Measurements from ENCODE around the gene RPS28.
A peak's percentile ranks its signal among the peaks of the same experiment; 100 is the strongest.

RPS28 gene

DNA sequence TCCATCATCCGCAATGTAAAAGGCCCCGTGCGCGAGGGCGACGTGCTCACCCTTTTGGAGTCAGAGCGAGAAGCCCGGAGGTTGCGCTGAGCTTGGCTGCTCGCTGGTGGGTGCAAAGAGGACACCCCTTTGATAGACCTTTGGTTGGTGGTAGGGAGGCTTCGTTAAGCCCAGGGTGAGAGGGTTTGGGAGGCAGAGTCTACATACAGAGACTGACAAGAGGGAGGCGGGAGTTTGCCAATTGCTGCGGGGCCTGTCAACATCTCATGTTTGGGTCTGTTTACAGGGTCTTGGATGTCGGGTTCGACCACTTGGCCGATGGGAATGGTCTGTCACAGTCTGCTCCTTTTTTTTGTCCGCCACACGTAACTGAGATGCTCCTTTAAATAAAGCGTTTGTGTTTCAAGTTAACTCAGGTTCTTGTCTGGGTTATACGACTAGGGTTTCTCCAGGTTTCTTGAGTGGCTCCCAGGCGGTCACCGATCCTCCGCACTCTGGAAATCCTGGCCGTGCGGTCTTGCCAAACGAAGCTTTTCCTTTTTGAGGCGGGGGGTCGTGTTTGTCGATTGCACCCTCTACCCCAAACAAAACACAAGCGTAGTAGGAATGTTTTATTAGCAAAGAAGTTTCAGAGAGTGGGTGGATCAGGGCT lies 816 bp downstream of the RPS28 start (continued):
- TF ChIP-seq, protein P1, sequence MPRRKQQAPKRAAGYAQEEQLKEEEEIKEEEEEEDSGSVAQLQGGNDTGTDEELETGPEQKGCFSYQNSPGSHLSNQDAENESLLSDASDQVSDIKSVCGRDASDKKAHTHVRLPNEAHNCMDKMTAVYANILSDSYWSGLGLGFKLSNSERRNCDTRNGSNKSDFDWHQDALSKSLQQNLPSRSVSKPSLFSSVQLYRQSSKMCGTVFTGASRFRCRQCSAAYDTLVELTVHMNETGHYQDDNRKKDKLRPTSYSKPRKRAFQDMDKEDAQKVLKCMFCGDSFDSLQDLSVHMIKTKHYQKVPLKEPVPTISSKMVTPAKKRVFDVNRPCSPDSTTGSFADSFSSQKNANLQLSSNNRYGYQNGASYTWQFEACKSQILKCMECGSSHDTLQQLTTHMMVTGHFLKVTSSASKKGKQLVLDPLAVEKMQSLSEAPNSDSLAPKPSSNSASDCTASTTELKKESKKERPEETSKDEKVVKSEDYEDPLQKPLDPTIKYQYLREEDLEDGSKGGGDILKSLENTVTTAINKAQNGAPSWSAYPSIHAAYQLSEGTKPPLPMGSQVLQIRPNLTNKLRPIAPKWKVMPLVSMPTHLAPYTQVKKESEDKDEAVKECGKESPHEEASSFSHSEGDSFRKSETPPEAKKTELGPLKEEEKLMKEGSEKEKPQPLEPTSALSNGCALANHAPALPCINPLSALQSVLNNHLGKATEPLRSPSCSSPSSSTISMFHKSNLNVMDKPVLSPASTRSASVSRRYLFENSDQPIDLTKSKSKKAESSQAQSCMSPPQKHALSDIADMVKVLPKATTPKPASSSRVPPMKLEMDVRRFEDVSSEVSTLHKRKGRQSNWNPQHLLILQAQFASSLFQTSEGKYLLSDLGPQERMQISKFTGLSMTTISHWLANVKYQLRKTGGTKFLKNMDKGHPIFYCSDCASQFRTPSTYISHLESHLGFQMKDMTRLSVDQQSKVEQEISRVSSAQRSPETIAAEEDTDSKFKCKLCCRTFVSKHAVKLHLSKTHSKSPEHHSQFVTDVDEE (CRISPR knock-in tag; IDR thresholded peaks at IDR 0.05), result no peak
- no peak for TF ChIP-seq TCF4 (CRISPR knock-in tag; IDR thresholded peaks at IDR 0.05; ENCODE audit: borderline replicate concordance)
- TF ChIP-seq TOX (CRISPR knock-in tag; IDR thresholded peaks at IDR 0.05; ENCODE audit: borderline replicate concordance), result no peak
- no peak for TF ChIP-seq ZFP3 (CRISPR knock-in tag; IDR thresholded peaks at IDR 0.05)
- TF ChIP-seq RARB (CRISPR knock-in tag; IDR thresholded peaks at IDR 0.05), result no peak
- no peak for TF ChIP-seq CSDC2 (CRISPR knock-in tag; IDR thresholded peaks at IDR 0.05)

DNA sequence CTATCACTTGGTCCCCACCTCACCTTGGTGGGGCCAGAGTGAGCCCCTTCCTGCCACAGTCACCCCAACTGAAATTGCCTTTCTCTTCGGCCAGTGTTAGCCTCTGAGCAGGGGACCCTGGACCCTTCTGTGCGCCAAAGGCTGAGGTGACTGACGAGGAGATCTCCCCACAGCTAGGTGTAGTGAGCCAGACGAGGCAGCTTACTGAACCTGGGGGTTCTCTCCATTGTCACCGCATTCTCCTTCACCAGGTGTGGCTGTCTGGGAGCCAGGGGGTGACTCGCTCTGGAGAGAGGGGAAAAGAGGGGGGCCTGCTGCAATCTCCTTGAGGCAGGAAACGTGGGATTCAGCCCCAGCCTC lies 1.3 kb downstream of the RPS28 start:
- ATAC-seq, result no peak
- TF ChIP-seq SNAI2 (CRISPR knock-in tag; IDR thresholded peaks at IDR 0.05), result no peak
- TF ChIP-seq RARB (CRISPR knock-in tag; IDR thresholded peaks at IDR 0.05), result no peak
- no peak for TF ChIP-seq CSDC2 (CRISPR knock-in tag; IDR thresholded peaks at IDR 0.05)
- no peak for TF ChIP-seq ISL1 (CRISPR knock-in tag; IDR thresholded peaks at IDR 0.05)
- no peak for TF ChIP-seq GLIS3 (CRISPR knock-in tag; IDR thresholded peaks at IDR 0.05)
- TF ChIP-seq, protein P2, sequence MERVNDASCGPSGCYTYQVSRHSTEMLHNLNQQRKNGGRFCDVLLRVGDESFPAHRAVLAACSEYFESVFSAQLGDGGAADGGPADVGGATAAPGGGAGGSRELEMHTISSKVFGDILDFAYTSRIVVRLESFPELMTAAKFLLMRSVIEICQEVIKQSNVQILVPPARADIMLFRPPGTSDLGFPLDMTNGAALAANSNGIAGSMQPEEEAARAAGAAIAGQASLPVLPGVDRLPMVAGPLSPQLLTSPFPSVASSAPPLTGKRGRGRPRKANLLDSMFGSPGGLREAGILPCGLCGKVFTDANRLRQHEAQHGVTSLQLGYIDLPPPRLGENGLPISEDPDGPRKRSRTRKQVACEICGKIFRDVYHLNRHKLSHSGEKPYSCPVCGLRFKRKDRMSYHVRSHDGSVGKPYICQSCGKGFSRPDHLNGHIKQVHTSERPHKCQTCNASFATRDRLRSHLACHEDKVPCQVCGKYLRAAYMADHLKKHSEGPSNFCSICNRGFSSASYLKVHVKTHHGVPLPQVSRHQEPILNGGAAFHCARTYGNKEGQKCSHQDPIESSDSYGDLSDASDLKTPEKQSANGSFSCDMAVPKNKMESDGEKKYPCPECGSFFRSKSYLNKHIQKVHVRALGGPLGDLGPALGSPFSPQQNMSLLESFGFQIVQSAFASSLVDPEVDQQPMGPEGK (CRISPR knock-in tag; IDR thresholded peaks at IDR 0.05; ENCODE audit: borderline replicate concordance), result no peak
- TF ChIP-seq PPARA (CRISPR knock-in tag; IDR thresholded peaks at IDR 0.05; ENCODE audit: borderline replicate concordance), result no peak
- TF ChIP-seq, protein P3, sequence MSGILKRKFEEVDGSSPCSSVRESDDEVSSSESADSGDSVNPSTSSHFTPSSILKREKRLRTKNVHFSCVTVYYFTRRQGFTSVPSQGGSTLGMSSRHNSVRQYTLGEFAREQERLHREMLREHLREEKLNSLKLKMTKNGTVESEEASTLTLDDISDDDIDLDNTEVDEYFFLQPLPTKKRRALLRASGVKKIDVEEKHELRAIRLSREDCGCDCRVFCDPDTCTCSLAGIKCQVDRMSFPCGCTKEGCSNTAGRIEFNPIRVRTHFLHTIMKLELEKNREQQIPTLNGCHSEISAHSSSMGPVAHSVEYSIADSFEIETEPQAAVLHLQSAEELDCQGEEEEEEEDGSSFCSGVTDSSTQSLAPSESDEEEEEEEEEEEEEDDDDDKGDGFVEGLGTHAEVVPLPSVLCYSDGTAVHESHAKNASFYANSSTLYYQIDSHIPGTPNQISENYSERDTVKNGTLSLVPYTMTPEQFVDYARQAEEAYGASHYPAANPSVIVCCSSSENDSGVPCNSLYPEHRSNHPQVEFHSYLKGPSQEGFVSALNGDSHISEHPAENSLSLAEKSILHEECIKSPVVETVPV (CRISPR knock-in tag; IDR thresholded peaks at IDR 0.05), result no peak
- no peak for TF ChIP-seq ARNTL (CRISPR knock-in tag; IDR thresholded peaks at IDR 0.05; ENCODE audit: borderline replicate concordance, low read depth)
- TF ChIP-seq ZFP3 (CRISPR knock-in tag; IDR thresholded peaks at IDR 0.05), result no peak
- TF ChIP-seq ESRRG (CRISPR knock-in tag; IDR thresholded peaks at IDR 0.05), result no peak
- TF ChIP-seq BACH2 (CRISPR knock-in tag; IDR thresholded peaks at IDR 0.05; ENCODE audit: borderline replicate concordance), result no peak
- TF ChIP-seq ZNF70 (CRISPR knock-in tag; IDR thresholded peaks at IDR 0.05), result no peak
- no peak for TF ChIP-seq TOX (CRISPR knock-in tag; IDR thresholded peaks at IDR 0.05; ENCODE audit: borderline replicate concordance)
- TF ChIP-seq, protein P4, sequence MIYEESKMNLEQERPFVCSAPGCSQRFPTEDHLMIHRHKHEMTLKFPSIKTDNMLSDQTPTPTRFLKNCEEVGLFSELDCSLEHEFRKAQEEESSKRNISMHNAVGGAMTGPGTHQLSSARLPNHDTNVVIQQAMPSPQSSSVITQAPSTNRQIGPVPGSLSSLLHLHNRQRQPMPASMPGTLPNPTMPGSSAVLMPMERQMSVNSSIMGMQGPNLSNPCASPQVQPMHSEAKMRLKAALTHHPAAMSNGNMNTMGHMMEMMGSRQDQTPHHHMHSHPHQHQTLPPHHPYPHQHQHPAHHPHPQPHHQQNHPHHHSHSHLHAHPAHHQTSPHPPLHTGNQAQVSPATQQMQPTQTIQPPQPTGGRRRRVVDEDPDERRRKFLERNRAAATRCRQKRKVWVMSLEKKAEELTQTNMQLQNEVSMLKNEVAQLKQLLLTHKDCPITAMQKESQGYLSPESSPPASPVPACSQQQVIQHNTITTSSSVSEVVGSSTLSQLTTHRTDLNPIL (CRISPR knock-in tag; IDR thresholded peaks at IDR 0.05; ENCODE audit: low read depth), result no peak
- TF ChIP-seq TCF4 (CRISPR knock-in tag; IDR thresholded peaks at IDR 0.05; ENCODE audit: borderline replicate concordance), result no peak

DNA sequence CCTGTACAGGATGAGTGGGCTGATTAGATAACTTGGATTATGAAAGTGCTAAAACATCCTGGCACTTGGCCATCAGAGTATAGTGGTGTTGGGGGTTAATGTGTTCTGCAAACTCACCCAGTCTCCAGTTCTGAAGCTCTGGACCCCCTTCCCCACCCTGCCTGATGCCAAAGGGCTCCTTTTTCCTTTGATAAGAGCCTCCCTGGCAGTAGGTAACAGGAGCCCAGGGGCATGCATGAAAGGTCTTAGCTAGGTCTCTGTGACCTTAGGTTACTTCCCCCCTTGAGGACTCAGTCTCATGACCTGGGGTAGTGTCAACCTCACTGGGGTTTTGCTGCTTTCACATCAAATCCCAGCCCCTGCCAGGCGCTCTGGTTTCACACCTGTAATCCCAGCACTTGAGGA lies 2.5 kb downstream of the RPS28 start:
- no peak for ATAC-seq
- TF ChIP-seq ARNTL (CRISPR knock-in tag; IDR thresholded peaks at IDR 0.05; ENCODE audit: borderline replicate concordance, low read depth), result no peak
- peak; percentile 61; the same call in 1 of the 2 replicates for TF ChIP-seq ZFP3 (CRISPR knock-in tag; IDR thresholded peaks at IDR 0.05)
- TF ChIP-seq ZC3H10 (CRISPR knock-in tag; IDR thresholded peaks at IDR 0.05), result no peak
- TF ChIP-seq ZNF70 (CRISPR knock-in tag; IDR thresholded peaks at IDR 0.05), result no peak
- TF ChIP-seq CSDC2 (CRISPR knock-in tag; IDR thresholded peaks at IDR 0.05), result no peak

DNA sequence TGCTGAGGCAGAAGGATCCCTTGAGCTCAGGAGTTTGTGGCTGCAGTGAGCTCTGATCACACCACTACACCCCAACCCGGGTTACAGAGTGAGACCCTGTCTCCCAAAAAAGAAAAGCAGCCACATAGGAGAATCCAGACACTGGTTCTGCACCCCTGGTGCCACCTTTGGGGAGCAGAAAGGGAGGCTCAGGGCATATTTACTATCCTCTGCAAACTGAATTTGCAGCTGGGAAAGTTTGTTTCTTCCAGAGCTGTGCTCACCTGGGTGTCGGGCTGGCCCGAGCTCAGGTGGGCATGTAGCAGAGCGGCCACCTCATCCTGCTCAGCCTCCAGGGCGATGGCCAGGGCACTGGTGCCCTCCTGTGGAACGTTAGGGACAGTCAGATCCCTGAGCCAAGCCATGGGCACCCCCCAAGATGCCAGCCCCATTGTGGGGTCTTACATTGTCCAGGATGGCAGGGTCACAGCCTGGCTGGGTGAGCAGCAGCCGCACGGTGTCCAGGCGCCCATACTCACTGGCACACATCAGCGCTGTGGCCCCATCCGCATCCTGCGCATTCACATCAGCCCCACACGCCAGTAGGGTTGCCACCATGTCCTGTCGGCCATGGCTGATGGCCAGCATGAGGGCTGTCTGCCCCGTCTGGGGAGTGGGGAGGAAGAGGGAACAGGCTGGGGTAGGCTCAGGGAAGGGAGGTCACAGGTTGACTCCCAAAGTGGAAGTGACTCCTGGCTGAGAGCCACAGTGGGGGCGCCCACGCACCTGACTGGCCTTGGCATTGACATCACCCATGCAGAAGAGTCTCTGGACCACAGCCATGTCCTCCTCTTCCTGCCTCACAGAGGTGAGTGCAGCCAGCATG lies 3.1 kb downstream of the RPS28 start:
- ATAC-seq, result no peak
- no peak for TF ChIP-seq ISL1 (CRISPR knock-in tag; IDR thresholded peaks at IDR 0.05)
- no peak for TF ChIP-seq OSR1 (CRISPR knock-in tag; IDR thresholded peaks at IDR 0.05)
- no peak for TF ChIP-seq ZNF70 (CRISPR knock-in tag; IDR thresholded peaks at IDR 0.05)
- TF ChIP-seq TCF4 (CRISPR knock-in tag; IDR thresholded peaks at IDR 0.05; ENCODE audit: borderline replicate concordance), result no peak
- TF ChIP-seq ZNF565 (CRISPR knock-in tag; conservative IDR thresholded peaks at IDR 0.05; ENCODE audit: low read depth), result no peak
- TF ChIP-seq, protein P1 (CRISPR knock-in tag; IDR thresholded peaks at IDR 0.05), result no peak
- TF ChIP-seq ZFP30 (CRISPR knock-in tag; IDR thresholded peaks at IDR 0.05), result no peak
- TF ChIP-seq, protein P3 (CRISPR knock-in tag; IDR thresholded peaks at IDR 0.05), result no peak
- TF ChIP-seq CSDC2 (CRISPR knock-in tag; IDR thresholded peaks at IDR 0.05), result no peak
- TF ChIP-seq BACH2 (CRISPR knock-in tag; IDR thresholded peaks at IDR 0.05; ENCODE audit: borderline replicate concordance), result no peak
- TF ChIP-seq ZNF8 (CRISPR knock-in tag; IDR thresholded peaks at IDR 0.05), result no peak
